ENCODE data around the gene BBX.

Gene BBX

GRCh38 chr3:107740992-107741896 is 218.5 kb downstream of the BBX start:
- Histone ChIP-seq H3K27ac (ENCODE audit: low read length) (no peak overlapping the region), H3K36me3 (ENCODE audit: control insufficient read depth in 2 of 2, insufficient read depth in 2 of 2, low read length in 2 of 2) (peaks cover 0 to 3% of the 10 kb centered on the region in 2 donors), H3K27me3 (ENCODE audit: control insufficient read depth in 1 of 2, insufficient read depth in 2 of 2, low read length in 2 of 2) (no peaks in the 10 kb centered on the region), H3K4me3 (ENCODE audit: low read length in 2 of 2) (no peak overlapping the region), H3K9ac (ENCODE audit: low read length in 2 of 2) (no peak overlapping the region), H3K9me3 (ENCODE audit: control insufficient read depth in 2 of 2, low read length in 2 of 2) (no peaks in the 10 kb centered on the region), H3K4me1 (ENCODE audit: control insufficient read depth, insufficient read depth, low read length) (no peaks in the 10 kb centered on the region)

GRCh38 chr3:107745354-107745753 is 222.6 kb downstream of the BBX start:
- Histone ChIP-seq H3K4me3 (ENCODE audit: low read length in 2 of 2) (no peak overlapping the region), H3K36me3 (ENCODE audit: control insufficient read depth in 2 of 2, insufficient read depth in 2 of 2, low read length in 2 of 2) (peaks cover 0 to 3% of the 10 kb centered on the region in 2 donors), H3K9me3 (ENCODE audit: control insufficient read depth in 2 of 2, low read length in 2 of 2) (no peaks in the 10 kb centered on the region), H3K27ac (ENCODE audit: low read length) (no peak overlapping the region), H3K27me3 (ENCODE audit: control insufficient read depth in 1 of 2, insufficient read depth in 2 of 2, low read length in 2 of 2) (no peaks in the 10 kb centered on the region), H3K9ac (ENCODE audit: low read length in 2 of 2) (no peak overlapping the region), H3K4me1 (ENCODE audit: control insufficient read depth, insufficient read depth, low read length) (no peaks in the 10 kb centered on the region)

- Histone ChIP-seq H3K4me3 (ENCODE audit: low read length in 2 of 2) (no peak overlapping the region), H3K9ac (ENCODE audit: low read length in 2 of 2) (no peak overlapping the region), H3K4me1 (ENCODE audit: control insufficient read depth, insufficient read depth, low read length) (no peaks in the 10 kb centered on the region), H3K9me3 (ENCODE audit: control insufficient read depth in 2 of 2, low read length in 2 of 2) (no peaks in the 10 kb centered on the region), H3K27me3 (ENCODE audit: control insufficient read depth in 1 of 2, insufficient read depth in 2 of 2, low read length in 2 of 2) (no peaks in the 10 kb centered on the region), H3K27ac (ENCODE audit: low read length) (no peak overlapping the region), H3K36me3 (ENCODE audit: control insufficient read depth in 2 of 2, insufficient read depth in 2 of 2, low read length in 2 of 2) (no peaks in the 10 kb centered on the region)
These were observed 229.6 kb downstream of the BBX start for GRCh38 chr3:107752202-107752990.

- Histone ChIP-seq H3K36me3 (ENCODE audit: control insufficient read depth in 2 of 2, insufficient read depth in 2 of 2, low read length in 2 of 2) (no peaks in the 10 kb centered on the region), H3K4me3 (ENCODE audit: low read length in 2 of 2) (no peak overlapping the region), H3K27ac (ENCODE audit: low read length) (no peak overlapping the region), H3K27me3 (ENCODE audit: control insufficient read depth in 1 of 2, insufficient read depth in 2 of 2, low read length in 2 of 2) (no peaks in the 10 kb centered on the region), H3K9me3 (ENCODE audit: control insufficient read depth in 2 of 2, low read length in 2 of 2) (no peaks in the 10 kb centered on the region), H3K4me1 (ENCODE audit: control insufficient read depth, insufficient read depth, low read length) (no peaks in the 10 kb centered on the region), H3K9ac (ENCODE audit: low read length in 2 of 2) (no peak overlapping the region)
These were observed 230.7 kb downstream of the BBX start for GRCh38 chr3:107753494-107753893.

- H3K4me1 ChIP-seq (ENCODE audit: control insufficient read depth, insufficient read depth, low read length) = no peaks in the 10 kb centered on the region
- H3K9ac ChIP-seq (ENCODE audit: low read length in 2 of 2) = no peak overlapping the region
These were observed 231.2 kb downstream of the BBX start for GRCh38 chr3:107753976-107754375.

GRCh38 chr3:107756649-107757048 is 233.9 kb downstream of the BBX start:
- Histone ChIP-seq H3K27ac (ENCODE audit: low read length) (no peak overlapping the region), H3K9ac (ENCODE audit: low read length in 2 of 2) (no peak overlapping the region), H3K27me3 (ENCODE audit: control insufficient read depth in 1 of 2, insufficient read depth in 2 of 2, low read length in 2 of 2) (no peaks in the 10 kb centered on the region), H3K4me3 (ENCODE audit: low read length in 2 of 2) (no peak overlapping the region), H3K4me1 (ENCODE audit: control insufficient read depth, insufficient read depth, low read length) (no peaks in the 10 kb centered on the region), H3K9me3 (ENCODE audit: control insufficient read depth in 2 of 2, low read length in 2 of 2) (no peaks in the 10 kb centered on the region), H3K36me3 (ENCODE audit: control insufficient read depth in 2 of 2, insufficient read depth in 2 of 2, low read length in 2 of 2) (peaks cover 0 to 2% of the 10 kb centered on the region in 2 donors)

More at GRCh38 chr3:107753976-107754375, 231.2 kb downstream of the BBX start:
- no peak overlapping the region for H3K4me3 ChIP-seq (ENCODE audit: low read length in 2 of 2)
- H3K36me3 ChIP-seq (ENCODE audit: control insufficient read depth in 2 of 2, insufficient read depth in 2 of 2, low read length in 2 of 2) = peaks cover 0 to 1% of the 10 kb centered on the region in 2 donors
- no peaks in the 10 kb centered on the region for H3K27me3 ChIP-seq (ENCODE audit: control insufficient read depth in 1 of 2, insufficient read depth in 2 of 2, low read length in 2 of 2)
- H3K27ac ChIP-seq (ENCODE audit: low read length) = no peak overlapping the region
- H3K9me3 ChIP-seq (ENCODE audit: control insufficient read depth in 2 of 2, low read length in 2 of 2) = no peaks in the 10 kb centered on the region

GRCh38 chr3:107757140-107757539 is 234.4 kb downstream of the BBX start:
- Histone ChIP-seq H3K27ac (ENCODE audit: low read length) (no peak overlapping the region), H3K9ac (ENCODE audit: low read length in 2 of 2) (no peak overlapping the region), H3K4me3 (ENCODE audit: low read length in 2 of 2) (no peak overlapping the region), H3K36me3 (ENCODE audit: control insufficient read depth in 2 of 2, insufficient read depth in 2 of 2, low read length in 2 of 2) (peaks cover 0 to 2% of the 10 kb centered on the region in 2 donors), H3K27me3 (ENCODE audit: control insufficient read depth in 1 of 2, insufficient read depth in 2 of 2, low read length in 2 of 2) (no peaks in the 10 kb centered on the region), H3K4me1 (ENCODE audit: control insufficient read depth, insufficient read depth, low read length) (no peaks in the 10 kb centered on the region), H3K9me3 (ENCODE audit: control insufficient read depth in 2 of 2, low read length in 2 of 2) (no peaks in the 10 kb centered on the region)

GRCh38 chr3:107760144-107760543 is 237.4 kb downstream of the BBX start:
- Histone ChIP-seq H3K4me1 (ENCODE audit: control insufficient read depth, insufficient read depth, low read length) (no peaks in the 10 kb centered on the region), H3K9me3 (ENCODE audit: control insufficient read depth in 2 of 2, low read length in 2 of 2) (no peaks in the 10 kb centered on the region), H3K9ac (ENCODE audit: low read length in 2 of 2) (no peak overlapping the region), H3K27me3 (ENCODE audit: control insufficient read depth in 1 of 2, insufficient read depth in 2 of 2, low read length in 2 of 2) (no peaks in the 10 kb centered on the region), H3K4me3 (ENCODE audit: low read length in 2 of 2) (no peak overlapping the region), H3K27ac (ENCODE audit: low read length) (no peak overlapping the region), H3K36me3 (ENCODE audit: control insufficient read depth in 2 of 2, insufficient read depth in 2 of 2, low read length in 2 of 2) (peaks cover 0 to 2% of the 10 kb centered on the region in 2 donors)

GRCh38 chr3:107761391-107761790 is 238.6 kb downstream of the BBX start:
- no peaks in the 10 kb centered on the region for H3K27me3 ChIP-seq (ENCODE audit: control insufficient read depth in 1 of 2, insufficient read depth in 2 of 2, low read length in 2 of 2)
- H3K36me3 ChIP-seq (ENCODE audit: control insufficient read depth in 2 of 2, insufficient read depth in 2 of 2, low read length in 2 of 2) = peaks cover 0 to 5% of the 10 kb centered on the region in 2 donors
- H3K9ac ChIP-seq (ENCODE audit: low read length in 2 of 2) = no peak overlapping the region
- no peak overlapping the region for H3K4me3 ChIP-seq (ENCODE audit: low read length in 2 of 2)
- H3K4me1 ChIP-seq (ENCODE audit: control insufficient read depth, insufficient read depth, low read length) = no peaks in the 10 kb centered on the region
- no peaks in the 10 kb centered on the region for H3K9me3 ChIP-seq (ENCODE audit: control insufficient read depth in 2 of 2, low read length in 2 of 2)
- no peak overlapping the region for H3K27ac ChIP-seq (ENCODE audit: low read length)

GRCh38 chr3:107765524-107765923 is 242.8 kb downstream of the BBX start:
- Histone ChIP-seq H3K9me3 (ENCODE audit: control insufficient read depth in 2 of 2, low read length in 2 of 2) (no peaks in the 10 kb centered on the region), H3K27ac (ENCODE audit: low read length) (no peak overlapping the region), H3K9ac (ENCODE audit: low read length in 2 of 2) (no peak overlapping the region), H3K4me3 (ENCODE audit: low read length in 2 of 2) (no peak overlapping the region), H3K4me1 (ENCODE audit: control insufficient read depth, insufficient read depth, low read length) (no peaks in the 10 kb centered on the region), H3K36me3 (ENCODE audit: control insufficient read depth in 2 of 2, insufficient read depth in 2 of 2, low read length in 2 of 2) (peaks cover 0 to 3% of the 10 kb centered on the region in 2 donors), H3K27me3 (ENCODE audit: control insufficient read depth in 1 of 2, insufficient read depth in 2 of 2, low read length in 2 of 2) (no peaks in the 10 kb centered on the region)

All from stomach smooth muscle (tissue), 2 donors.